SIG-M5 treated with dmso at 0.1 percent for 504 hours (cell line): ENCODE data around the gene PTPRM.

Source experiments
- DNase-seq: peaks from one replicate; lab custom pipeline; 2025; ENCODE audit not compliant: unreplicated experiment; lab: John Stamatoyannopoulos, UW

Gene PTPRM

DNA sequence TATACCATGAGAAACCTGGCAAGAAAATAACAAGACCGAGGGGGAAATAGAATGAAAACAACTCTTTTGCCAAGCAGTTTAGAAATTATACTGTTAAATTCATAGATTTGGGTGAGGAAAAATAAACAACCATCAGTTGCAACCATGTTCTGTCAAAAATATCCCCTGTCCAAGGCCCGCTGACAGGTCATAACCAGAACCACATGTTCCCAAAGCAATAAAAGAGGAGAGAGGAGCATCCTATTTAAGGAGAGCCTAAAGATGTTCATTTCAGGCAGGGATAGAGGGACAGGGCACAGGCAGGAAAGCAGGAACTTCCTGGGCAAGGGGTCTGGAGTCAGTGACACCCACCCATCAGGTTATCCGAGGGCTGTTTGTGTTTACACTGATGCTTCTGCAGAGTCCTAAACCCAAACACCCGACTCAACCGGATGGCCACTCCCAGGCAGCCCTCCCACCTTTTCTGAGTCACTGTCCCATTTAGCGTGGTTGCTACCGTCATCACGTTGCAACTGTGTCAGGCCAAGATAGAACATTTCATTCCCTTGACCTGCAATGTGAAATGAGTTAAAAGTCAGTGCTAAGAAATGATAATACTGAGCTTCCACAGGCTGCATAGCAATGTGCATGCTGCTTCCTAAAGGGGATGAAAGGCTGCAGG, 573.9 kb downstream of the PTPRM start:
- DNase-seq: no peak

GRCh38 chr18:8142131-8142711, 575.1 kb downstream of the PTPRM start:
- DNase-seq: no peak

GRCh38 chr18:8142932-8143331, 575.8 kb downstream of the PTPRM start:
- no peak for DNase-seq

- DNase-seq: no peak
Measured at GRCh38 chr18:8151181-8151580, 584.1 kb downstream of the PTPRM start.

DNA sequence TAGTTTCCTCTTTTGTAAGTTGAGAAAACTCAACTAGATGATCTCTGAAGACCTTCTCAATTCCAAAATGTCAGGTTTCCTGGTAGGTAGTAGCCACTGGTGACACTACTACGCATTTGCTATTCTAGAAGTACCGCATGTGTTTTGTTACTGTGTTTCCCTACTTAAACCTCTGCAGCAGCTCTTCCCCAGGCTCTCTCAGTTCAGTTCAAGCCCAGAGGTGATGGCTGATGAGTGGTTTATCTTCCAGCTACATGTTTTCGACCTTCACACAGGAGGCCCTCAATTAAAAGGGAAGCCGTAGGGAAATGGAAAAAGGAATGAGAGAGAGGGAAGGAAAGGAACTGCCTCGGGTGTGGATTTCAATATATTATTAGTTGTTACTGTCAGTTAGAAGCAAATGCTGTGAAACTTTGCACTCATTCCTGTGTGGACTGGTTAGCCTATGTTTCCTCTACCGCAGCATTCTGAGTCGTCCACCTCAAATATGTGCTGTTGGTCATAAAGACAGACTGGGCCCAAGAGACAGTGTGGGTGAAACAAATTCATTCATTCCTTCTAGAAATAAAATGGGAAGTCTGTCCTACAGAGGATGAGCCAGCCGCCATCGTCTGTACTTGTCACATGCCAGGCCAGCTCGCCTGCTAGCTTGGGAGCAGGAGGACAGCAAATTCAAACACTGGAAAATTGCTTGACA, 586.9 kb downstream of the PTPRM start:
- no peak for DNase-seq

DNA sequence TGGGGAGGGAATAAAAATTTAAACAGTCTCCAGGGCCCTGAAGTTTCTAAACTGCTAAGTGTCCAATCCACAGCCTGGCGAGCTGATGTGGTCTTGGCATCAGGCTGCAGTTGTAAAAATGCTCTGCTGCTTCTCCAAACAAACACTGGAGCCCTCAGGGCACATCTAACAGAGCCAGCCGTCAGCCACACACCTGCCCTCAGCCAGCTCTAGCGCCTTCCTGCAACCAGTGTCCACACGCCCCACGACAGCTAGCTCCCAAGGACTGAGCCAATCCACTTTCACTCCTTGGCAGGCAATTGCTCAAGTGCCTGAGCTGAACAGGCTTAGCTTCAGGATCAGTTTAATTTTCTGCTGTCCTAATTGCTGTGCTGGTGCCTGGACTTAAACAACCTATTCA, 595.7 kb downstream of the PTPRM start:
- DNase-seq: no peak

- DNase-seq: no peak
Measured at GRCh38 chr18:8163286-8163959, 596.3 kb downstream of the PTPRM start.

- DNase-seq: no peak
Measured at GRCh38 chr18:8165095-8165494, 598.0 kb downstream of the PTPRM start.

- DNase-seq: no peak
Measured at GRCh38 chr18:8167026-8167425, 599.9 kb downstream of the PTPRM start.

GRCh38 chr18:8167673-8168072, 600.6 kb downstream of the PTPRM start:
- DNase-seq: no peak

DNA sequence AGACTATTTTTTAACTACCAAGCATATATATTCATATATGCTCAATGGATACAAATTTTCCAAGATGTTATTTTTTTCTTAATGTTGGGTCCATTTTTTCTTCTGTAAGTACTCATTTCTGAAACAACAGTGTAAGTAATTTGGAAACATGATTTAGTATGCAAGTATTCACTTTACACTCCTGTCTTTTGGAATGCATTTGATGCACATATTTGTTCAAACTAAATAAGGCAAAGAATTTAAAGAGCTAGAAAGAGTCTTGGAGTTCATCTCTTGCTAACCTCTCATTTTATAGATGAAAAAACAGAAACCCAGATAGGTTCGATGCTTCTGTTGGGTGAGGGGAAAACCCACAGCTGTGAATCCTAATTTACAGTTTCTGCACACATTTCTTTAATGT, 602.6 kb downstream of the PTPRM start:
- no peak for DNase-seq

- no peak for DNase-seq
Measured at GRCh38 chr18:8174771-8175170, 607.7 kb downstream of the PTPRM start.

- no peak for DNase-seq
Measured at GRCh38 chr18:8175501-8176061, 608.5 kb downstream of the PTPRM start.

GRCh38 chr18:8176109-8176508, 609.0 kb downstream of the PTPRM start:
- DNase-seq: no peak

DNA sequence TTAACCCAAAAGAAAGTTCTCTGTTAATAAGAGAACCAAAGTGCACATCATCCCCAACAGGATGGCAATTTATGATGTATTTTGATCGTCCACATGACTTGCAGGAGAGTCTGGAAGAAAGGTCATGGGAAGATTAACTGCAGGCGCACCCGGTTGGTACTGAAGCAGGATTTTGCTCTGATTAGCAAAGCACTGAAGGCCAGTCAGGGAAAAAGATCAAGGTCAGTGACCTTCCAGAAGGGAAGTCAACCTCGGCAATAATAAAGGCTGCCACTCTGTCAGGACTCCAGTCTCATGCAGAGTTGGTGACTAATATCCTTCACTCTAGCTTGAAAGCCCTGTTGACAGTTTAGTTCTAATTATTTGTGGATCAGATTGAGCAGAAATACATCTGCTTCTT, 609.4 kb downstream of the PTPRM start:
- no peak for DNase-seq

- DNase-seq: no peak
Measured at GRCh38 chr18:8177330-8178016, 610.4 kb downstream of the PTPRM start.

GRCh38 chr18:8186413-8186812, 619.3 kb downstream of the PTPRM start:
- DNase-seq: no peak

- DNase-seq: no peak
Measured at GRCh38 chr18:8188184-8188583, 621.1 kb downstream of the PTPRM start.

DNA sequence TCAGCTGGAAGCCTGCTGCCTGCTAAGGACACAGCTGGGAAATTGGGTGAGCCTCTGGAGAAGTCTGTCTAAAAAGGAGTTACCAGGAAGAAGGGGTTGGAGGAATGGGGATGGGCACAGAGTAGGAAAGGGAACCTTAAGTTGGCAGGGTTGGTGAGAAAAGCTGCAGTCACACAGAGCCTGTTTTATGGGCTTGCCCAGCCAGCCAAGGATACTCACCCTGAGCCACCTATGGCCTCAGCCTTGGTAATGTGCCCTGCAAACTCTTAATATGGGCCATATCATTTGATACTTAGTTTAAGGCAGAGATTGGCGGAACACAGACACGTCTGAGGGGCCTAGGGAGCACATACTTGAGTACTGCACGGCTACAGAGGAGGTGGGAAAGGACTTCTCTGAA, 623.9 kb downstream of the PTPRM start:
- no peak for DNase-seq

GRCh38 chr18:8194431-8194830, 627.3 kb downstream of the PTPRM start:
- no peak for DNase-seq

GRCh38 chr18:8196238-8196637, 629.1 kb downstream of the PTPRM start:
- no peak for DNase-seq
